Smooth muscle cell (in vitro differentiated cells): ENCODE results near the gene ST3GAL2. TPM values are rescaled to one million over a fixed set of nuclear protein-coding genes. Genes with fewer than 3 reads are reported as not detected.

Experiments used
- DNase-seq: peaks from one replicate; lab custom pipeline; 2025; ENCODE audit not compliant: unreplicated experiment; lab: John Stamatoyannopoulos, UW
- H2AFZ ChIP-seq: fragments of 200-600 bp; sonication (generic); 2 replicates; pipeline ENCODE4 v1.6.0; 2016; ENCODE audit warnings: antibody characterized with exemption, low read depth, mild to moderate bottlenecking
- H3F3A ChIP-seq: fragments of 200-600 bp; sonication (generic); 2 replicates; pipeline ENCODE4 v1.6.0; 2017; ENCODE audit warnings: antibody characterized with exemption, low read depth
- H3K27ac ChIP-seq: fragments of 200-600 bp; sonication (generic); 2 replicates; pipeline ENCODE4 v1.5.1; 2016; ENCODE audit warnings: low read depth, mild to moderate bottlenecking
- H3K27me3 ChIP-seq: fragments of 200-600 bp; sonication (generic); 2 replicates; pipeline ENCODE4 v1.6.1; 2016; ENCODE audit warnings: low read depth, mild to moderate bottlenecking
- H3K36me3 ChIP-seq: fragments of 200-600 bp; sonication (generic); 2 replicates; pipeline ENCODE4 v1.5.1; 2016; ENCODE audit warnings: low read depth
- H3K4me1 ChIP-seq: fragments of 200-600 bp; sonication (generic); 2 replicates; pipeline ENCODE4 v1.5.1; 2016; ENCODE audit warnings: low read depth
- H3K4me2 ChIP-seq: fragments of 200-600 bp; sonication (generic); 2 replicates; pipeline ENCODE4 v1.6.0; 2016; ENCODE audit warnings: mild to moderate bottlenecking
- H3K4me3 ChIP-seq: fragments of 200-600 bp; sonication (generic); 2 replicates; pipeline ENCODE4 v1.5.1; 2016; ENCODE audit warnings: mild to moderate bottlenecking
- H3K79me2 ChIP-seq: fragments of 200-600 bp; sonication (generic); 2 replicates; pipeline ENCODE4 v1.6.0; 2016; ENCODE audit warnings: low read depth, mild to moderate bottlenecking
- H3K9ac ChIP-seq: fragments of 200-600 bp; sonication (generic); 2 replicates; pipeline ENCODE4 v1.6.0; 2016; ENCODE audit warnings: low read depth
- H3K9me3 ChIP-seq: fragments of 200-600 bp; sonication (generic); replicated peaks from 2 replicates; pipeline ENCODE4 v1.5.1; 2016; ENCODE audit warnings: low read depth
- H4K20me1 ChIP-seq: fragments of 200-600 bp; sonication (generic); 2 replicates; pipeline ENCODE4 v1.6.0; 2016; ENCODE audit warnings: low read depth
- WGBS: methylation state at CpG from one replicate; pipeline ENCODE4 v1.1.7; 2016; ENCODE audit warnings: low lambda C conversion rate; 5-methylcytosine and 5-hydroxymethylcytosine counted together
- polyA plus RNA-seq: library from polyadenylated mRNA; unstranded; fragments of >200 nt; fragmentation: Nextera tagmentation; extraction: Ambion mirVana; gene quantifications from 2 replicates; pipeline ENCODE4 v1.2.1, GENCODE V29; 2016
- total RNA-seq: library from RNA; depleted of rRNA; stranded (reverse); fragments of >200 nt; gene quantifications from 2 replicates; pipeline ENCODE4 v1.2.3, GENCODE V29; 2014
- TF ChIP-seq, protein P1 (sequence below): fragments of 200-600 bp; sonication (generic); IDR thresholded peaks from 2 replicates; pipeline ENCODE4 v1.5.1; 2017; ENCODE audit warnings: borderline replicate concordance, mild to moderate bottlenecking, antibody characterized with exemption; ENCODE audit not compliant: insufficient read depth, poor library complexity, severe bottlenecking

Gene ST3GAL2
- total and polyA plus RNA-seq, 2 experiments from 2014 or later = 32.5 to 42.3 TPM

DNA sequence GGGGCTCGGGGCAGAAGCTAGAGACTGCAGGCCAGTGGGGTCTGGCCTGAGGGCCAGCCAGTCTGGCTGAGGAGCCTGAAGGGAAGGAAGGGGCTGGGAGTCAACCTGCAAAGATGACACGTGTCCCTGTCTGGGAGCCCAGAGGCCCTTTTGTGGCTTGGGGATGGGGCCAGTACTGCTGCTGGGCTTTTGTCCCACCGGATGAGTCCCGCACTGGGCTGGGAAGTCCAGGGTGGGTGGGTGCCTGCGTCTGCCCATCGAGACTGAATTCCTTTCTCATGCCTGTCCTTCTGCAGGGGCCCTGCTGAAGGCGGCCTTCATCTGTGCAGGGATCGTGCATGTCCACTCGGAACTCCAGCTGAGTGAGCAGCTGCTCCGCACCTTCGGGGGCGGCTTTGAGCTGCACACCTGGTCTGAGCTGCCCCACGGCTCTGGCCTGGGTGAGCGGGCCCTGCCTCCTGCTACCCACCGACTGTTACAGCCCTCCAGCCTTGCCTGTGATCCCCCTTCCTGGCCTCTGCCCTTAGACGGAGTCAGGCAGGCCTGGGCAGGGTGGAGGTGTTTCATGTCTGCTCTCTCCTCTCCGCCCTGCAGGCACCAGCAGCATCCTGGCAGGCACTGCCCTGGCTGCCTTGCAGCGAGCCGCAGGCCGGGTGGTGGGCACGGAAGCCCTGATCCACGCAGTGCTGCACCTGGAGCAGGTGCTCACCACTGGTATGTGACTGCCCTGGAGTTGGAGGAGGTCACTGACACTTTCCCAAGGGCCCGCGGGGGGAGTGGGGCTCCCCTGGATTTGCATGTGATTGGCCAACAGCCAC, 36.4 kb upstream of the ST3GAL2 start:
- H3K9ac ChIP-seq = no peak overlapping the region

DNA sequence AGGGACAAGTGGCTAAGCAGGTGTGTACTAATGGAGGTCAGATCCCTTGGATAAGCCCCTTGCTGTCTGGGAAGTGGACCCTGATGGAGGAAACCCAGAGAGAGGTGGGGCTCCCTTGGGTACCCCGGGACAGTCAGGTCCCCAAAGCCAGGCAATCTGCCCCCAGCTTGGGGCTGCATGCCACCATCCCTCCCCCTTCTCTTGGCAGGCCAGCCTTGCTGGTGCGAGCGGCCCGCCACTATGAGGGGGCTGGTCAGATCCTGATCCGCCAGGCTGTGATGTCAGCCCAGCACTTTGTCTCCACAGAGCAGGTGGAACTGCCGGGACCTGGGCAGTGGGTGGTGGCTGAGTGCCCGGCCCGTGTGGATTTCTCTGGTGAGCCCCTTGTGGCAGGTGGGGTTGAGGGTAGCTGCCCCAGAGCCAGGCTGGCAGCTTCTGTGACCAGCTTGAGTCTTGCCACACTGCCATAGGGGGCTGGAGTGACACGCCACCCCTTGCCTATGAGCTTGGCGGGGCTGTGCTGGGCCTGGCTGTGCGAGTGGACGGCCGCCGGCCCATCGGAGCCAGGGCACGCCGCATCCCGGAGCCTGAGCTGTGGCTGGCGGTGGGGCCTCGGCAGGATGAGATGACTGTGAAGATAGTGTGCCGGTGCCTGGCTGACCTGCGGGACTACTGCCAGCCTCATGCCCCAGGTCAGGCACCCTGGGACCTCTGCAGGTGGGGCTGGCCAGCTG, 35.6 kb upstream of the ST3GAL2 start:
- TF ChIP-seq, protein P1, sequence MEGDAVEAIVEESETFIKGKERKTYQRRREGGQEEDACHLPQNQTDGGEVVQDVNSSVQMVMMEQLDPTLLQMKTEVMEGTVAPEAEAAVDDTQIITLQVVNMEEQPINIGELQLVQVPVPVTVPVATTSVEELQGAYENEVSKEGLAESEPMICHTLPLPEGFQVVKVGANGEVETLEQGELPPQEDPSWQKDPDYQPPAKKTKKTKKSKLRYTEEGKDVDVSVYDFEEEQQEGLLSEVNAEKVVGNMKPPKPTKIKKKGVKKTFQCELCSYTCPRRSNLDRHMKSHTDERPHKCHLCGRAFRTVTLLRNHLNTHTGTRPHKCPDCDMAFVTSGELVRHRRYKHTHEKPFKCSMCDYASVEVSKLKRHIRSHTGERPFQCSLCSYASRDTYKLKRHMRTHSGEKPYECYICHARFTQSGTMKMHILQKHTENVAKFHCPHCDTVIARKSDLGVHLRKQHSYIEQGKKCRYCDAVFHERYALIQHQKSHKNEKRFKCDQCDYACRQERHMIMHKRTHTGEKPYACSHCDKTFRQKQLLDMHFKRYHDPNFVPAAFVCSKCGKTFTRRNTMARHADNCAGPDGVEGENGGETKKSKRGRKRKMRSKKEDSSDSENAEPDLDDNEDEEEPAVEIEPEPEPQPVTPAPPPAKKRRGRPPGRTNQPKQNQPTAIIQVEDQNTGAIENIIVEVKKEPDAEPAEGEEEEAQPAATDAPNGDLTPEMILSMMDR = no peak
- Histone ChIP-seq H3K27ac (no peak overlapping the region), H3K4me1 (no peaks in the 10 kb centered on the region), H3F3A (peaks cover 5% of the 10 kb centered on the region), H3K27me3 (no peaks in the 10 kb centered on the region), H3K79me2 (no peaks in the 10 kb centered on the region), H3K36me3 (no peaks in the 10 kb centered on the region), H2AFZ (no peak overlapping the region), H4K20me1 (no peaks in the 10 kb centered on the region), H3K9me3 (no peaks in the 10 kb centered on the region), H3K4me2 (no peak overlapping the region), H3K4me3 (no peak overlapping the region), H3K9ac (no peak overlapping the region)
- 93% methylated on average over 22 of the region's 22 CpGs for WGBS
- no peak for DNase-seq

More for the DNA sequence above, 36.4 kb upstream of the ST3GAL2 start:
- H3F3A ChIP-seq = peaks cover 5% of the 10 kb centered on the region
- H4K20me1 ChIP-seq = no peaks in the 10 kb centered on the region
- no peaks in the 10 kb centered on the region for H3K4me1 ChIP-seq
- TF ChIP-seq, protein P1 = no peak
- no peaks in the 10 kb centered on the region for H3K27me3 ChIP-seq
- 84% methylated on average over 24 of the region's 24 CpGs for WGBS
- no peak overlapping the region for H3K4me2 ChIP-seq
- no peak overlapping the region for H3K27ac ChIP-seq
- no peak for DNase-seq
- no peaks in the 10 kb centered on the region for H3K36me3 ChIP-seq
- no peak overlapping the region for H2AFZ ChIP-seq
- H3K79me2 ChIP-seq = no peaks in the 10 kb centered on the region
- H3K4me3 ChIP-seq = no peak overlapping the region
- no peaks in the 10 kb centered on the region for H3K9me3 ChIP-seq

DNA sequence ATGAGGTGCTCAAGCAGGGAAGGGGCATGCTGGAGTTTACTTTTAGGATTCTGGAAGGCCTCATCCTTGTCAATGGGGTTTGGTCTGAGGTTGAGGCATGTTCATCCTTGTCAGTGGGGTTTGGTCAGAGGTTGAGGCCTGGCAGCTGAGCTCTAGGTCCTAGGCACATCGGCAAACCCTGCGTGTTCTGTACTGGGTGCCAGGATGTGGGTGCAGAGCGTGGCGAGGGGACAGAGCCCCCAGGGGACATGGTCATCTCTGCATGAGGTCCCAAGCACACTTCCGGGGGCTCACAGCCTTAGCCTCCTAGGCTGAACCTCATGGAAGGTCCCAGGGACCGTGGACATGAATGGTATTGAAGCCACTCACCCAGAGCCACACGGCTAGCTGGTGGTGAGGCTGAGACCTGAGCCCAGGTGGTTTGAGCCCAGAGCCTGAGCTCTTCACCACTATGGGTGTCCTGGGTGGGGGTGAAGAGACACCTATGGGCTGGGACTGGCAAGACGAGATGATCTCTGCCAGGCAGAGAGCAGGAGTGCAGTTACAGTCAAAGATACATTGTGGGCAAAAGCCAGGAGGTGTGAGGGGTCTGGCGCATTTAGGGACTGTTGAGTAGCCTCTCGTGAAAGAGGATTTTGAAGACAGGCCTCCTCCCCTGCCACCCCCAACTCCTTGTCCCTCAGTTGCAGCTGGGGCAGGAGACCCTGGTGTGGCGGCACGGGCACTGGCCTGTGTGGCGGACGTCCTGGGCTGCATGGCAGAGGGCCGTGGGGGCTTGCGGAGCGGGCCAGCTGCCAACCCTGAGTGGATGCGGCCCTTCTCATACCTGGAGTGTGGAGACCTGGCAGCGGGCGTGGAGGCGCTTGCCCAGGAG, 34.8 kb upstream of the ST3GAL2 start:
- H3K4me1 ChIP-seq = no peaks in the 10 kb centered on the region
- H3K27me3 ChIP-seq = no peaks in the 10 kb centered on the region
- TF ChIP-seq, protein P1 = no peak
- H4K20me1 ChIP-seq = no peaks in the 10 kb centered on the region
- no peaks in the 10 kb centered on the region for H3K9me3 ChIP-seq
- no peak overlapping the region for H3K4me2 ChIP-seq
- no peaks in the 10 kb centered on the region for H3K79me2 ChIP-seq
- WGBS = 95% methylated on average over 21 of the region's 21 CpGs
- H3K36me3 ChIP-seq = no peaks in the 10 kb centered on the region
- DNase-seq = no peak
- H3K9ac ChIP-seq = no peak overlapping the region
- peaks cover 5% of the 10 kb centered on the region for H3F3A ChIP-seq
- H2AFZ ChIP-seq = no peak overlapping the region
- no peak overlapping the region for H3K27ac ChIP-seq
- H3K4me3 ChIP-seq = no peak overlapping the region
